ENCODE data around the gene KRTAP21-2.
"Not testable (repeated sequence)": the region's sequence is repeated elsewhere in the genome, so short reads cannot be mapped to it uniquely, and the experiment has no call there.

The KRTAP21-2 gene
- total RNA-seq = 0 reads per million in 2 experiments

DNA sequence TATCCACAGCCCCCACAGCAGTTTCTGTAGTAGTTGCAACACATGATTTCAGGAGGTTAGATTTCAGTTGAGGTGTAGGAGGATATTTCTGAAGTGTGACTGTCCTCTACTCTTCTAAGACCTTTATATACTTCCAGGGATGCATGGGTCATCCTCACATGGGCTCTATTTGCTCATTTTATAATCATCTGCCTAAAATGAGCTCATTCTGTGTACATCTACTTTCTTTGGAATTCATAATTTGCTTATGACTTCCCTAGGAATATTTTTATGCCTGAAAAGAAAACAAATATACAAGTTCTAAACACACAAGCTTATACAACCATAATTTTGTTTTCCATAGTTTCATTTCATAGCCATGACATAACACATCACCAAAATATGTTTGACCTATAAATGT is at the start of gene KRTAP21-2:
Gene KRTAP21-2, minus strand, starts transcription at position 101 of the 400 bp plus-strand sequence. Its CDS starts 57 bp downstream, at position 44.
- DNase-seq (ENCODE audit: low read depth) = no peak

DNA sequence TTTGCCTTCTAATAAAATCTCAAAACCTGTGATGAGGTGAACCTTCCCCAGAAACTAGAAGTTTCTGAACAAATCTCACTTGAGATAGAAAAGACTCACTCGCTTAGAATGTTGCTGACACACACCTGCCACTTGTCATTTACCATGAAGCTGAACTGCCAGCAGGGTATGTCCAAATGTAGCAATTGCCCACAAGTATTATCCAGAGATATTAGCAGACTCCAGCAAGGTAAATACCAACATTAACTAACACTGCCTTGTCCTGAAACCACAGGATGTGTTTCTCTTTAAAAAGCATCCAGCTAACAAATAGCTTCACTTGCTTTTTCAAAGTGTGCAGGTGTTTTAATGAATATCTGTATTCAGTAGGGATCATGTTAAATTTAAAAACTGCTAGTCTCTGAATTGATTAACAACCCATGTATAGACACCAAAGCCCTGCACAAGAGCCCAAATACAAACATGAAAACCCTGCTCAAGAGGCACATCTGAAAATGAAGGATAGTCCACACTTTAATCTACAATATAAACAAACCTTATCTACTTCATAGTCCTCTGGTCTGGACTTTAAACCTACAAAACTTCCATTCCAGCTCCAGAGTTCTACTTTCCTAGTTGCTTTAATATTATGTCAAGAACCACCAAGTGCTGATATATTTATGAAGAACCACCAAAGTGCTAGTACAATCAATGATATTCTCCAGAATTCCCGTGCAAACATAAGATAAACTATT is 46.7 kb upstream of the KRTAP21-2 start:
- DNase-seq (ENCODE audit: low read depth) = no peak

DNA sequence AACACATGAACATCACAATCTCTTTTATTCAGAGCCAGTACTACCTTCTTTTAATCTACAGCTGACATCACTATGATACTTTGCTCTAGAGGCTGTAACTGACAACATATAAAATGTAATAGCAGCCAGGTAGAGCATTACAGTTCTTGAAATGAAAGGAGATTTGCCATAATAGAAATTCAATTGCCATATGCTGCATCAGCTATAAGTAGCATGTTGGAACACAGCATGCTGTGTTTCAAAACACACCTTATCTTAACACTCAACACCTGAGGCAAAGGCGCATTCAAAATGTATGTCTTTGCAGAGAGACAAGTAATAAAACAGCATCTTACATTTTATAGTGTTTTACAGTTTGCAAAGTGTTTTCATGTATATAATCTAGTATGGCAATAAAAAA is 32.2 kb upstream of the KRTAP21-2 start:
- DNase-seq (ENCODE audit: low read depth) = no peak

DNA sequence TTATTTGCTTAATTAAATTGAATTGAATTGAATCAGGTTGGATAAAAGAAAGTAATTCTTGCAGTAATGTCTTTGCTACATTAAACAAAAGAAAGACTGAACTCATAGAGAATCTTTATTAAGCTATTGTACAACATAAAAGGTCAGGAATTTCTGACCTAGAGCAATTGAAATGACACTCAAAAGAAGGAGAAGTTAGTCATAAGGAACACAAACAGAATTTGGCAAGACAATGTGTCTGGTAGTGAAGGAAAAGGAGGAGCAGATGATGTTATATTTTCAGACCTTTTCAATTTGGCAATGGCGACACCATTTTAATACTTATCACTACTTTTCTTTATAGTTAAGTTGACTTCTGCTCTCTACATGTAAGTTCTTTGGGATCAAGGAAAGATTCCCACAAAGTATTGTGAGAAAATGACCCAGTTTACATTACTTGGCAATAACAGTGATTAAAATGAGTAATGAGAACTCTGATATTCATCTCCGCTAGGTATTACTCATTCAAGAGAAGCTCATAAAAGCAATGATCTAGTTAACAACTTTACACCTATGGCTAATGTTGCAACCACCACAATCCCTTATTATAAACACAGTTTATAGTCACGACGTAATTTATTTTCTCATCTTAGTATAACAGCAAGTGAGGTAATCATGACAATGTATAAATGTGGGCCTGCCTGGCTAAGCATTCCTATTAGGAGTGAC is 22.8 kb upstream of the KRTAP21-2 start:
- DNase-seq (ENCODE audit: low read depth) = no peak

DNA sequence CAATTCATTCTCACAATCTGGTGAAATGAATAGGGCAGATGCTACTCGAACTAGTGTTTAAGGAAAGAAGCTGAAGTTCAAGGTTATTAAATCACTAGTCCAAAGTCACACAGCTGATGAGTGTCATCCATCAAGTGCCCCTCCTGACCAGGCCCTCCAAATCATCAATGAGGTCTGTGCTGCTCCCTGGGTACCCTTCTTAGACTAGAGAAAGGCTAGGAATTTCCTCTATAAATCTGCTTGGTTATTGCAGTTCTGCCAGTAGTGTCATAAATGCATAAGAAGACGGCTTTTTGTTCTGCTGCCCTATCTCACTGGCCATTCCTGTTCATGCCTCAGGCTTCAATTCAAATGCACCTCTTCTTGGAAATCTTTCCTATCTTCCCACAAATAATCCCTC is 13.7 kb upstream of the KRTAP21-2 start:
- DNase-seq (ENCODE audit: low read depth) = no peak

DNA sequence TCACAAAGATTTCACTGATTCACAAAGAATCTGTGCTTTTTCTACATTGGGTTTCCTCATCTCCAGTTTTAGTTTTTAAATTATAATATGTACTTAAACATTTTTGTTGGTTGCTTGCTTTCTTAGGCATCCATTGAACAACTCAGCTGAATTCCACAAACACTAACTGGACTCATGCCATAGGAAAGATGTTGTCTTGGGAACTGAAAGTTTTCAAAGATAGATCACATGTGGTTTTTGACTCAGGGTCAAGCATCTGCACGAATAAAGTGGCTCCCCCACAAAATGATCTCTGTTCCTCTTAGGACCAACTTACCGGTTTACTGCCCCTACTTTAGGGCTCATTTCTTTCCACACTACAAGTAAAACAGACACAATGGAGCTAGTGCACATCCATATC is 11.2 kb upstream of the KRTAP21-2 start:
- DNase-seq (ENCODE audit: low read depth) = no peak

DNA sequence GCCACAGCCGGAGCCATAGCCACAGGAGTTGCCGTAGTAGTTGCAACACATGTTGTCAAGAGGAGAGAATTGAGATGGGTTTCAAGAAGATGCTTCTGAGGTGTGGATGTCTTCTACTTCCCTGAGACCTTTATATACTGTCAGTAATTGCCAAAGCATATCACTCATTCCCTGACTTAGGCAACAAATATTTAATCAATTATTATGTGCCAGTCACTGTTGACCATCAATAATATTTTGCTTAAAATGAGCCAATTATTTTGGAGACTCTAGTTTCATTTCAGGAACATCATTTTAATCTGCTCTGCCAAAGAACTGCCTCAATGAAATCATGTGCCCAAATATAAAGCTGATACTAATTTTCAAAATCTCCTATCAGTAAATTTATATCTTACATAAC is 8.3 kb upstream of the KRTAP21-2 start, which contains the start of gene KRTAP21-1:
Gene KRTAP21-1, minus strand, starts transcription at position 101 of the 400 bp plus-strand sequence. Its CDS starts 50 bp downstream, at position 51.
- not testable (repeated sequence) for DNase-seq (ENCODE audit: low read depth)

DNA sequence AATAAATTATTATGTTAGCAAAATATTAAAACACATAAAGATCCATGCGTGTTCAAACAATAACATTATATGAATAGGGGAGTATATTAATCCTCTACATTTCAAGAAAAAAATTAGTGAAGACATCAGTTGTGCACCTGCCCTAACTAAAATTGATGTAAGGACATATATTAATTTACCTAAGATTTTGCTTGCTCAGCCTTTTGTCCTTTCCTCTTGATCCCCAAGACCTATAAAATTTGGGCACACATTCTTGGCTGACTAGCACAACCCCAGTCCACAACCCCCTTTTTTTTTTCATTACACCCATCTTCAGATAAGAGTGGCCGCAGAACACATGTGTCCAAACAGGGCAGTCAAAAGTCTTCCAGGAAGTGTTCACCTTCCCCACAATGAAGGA is 6.6 kb downstream of the KRTAP21-2 start:
- no peak for DNase-seq (ENCODE audit: low read depth)

DNA sequence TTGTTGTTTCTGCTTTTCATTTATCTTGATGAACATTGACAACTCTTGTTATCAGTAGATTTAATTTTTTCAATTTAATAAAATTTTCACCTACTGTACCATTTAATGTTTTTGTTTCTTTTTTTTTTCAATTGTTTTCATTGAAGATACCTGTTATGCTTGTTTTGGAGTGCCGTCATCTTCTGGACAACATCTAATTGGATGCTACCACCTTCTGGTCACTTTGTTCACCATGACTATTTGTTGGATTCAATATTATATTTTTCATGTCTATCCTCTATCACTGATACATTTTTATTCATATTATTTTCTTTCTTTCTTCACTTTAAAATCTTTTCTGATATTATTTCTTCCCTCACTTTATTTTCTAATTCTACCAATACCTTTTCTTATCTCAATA is 14.0 kb downstream of the KRTAP21-2 start:
- no peak for DNase-seq (ENCODE audit: low read depth)

DNA sequence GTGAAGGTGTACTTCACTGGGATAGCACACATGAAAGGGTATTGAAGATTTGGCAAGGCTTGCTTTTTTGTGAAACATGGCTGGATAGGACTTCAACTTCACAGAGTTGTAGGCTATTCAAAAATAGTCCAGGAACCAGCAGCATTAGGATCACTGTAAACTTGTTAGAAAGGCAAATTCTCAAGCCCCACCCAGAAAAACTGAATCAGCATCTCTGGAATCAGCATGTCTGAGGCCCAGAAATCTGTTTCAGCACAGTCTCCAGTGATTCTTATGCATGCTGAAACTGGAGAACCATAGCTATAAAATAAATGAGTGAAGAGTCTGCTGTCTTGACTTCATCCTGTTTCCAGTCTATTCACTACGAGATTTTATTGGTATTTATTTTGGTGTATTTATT is 20.3 kb downstream of the KRTAP21-2 start:
- DNase-seq (ENCODE audit: low read depth) = no peak

DNA sequence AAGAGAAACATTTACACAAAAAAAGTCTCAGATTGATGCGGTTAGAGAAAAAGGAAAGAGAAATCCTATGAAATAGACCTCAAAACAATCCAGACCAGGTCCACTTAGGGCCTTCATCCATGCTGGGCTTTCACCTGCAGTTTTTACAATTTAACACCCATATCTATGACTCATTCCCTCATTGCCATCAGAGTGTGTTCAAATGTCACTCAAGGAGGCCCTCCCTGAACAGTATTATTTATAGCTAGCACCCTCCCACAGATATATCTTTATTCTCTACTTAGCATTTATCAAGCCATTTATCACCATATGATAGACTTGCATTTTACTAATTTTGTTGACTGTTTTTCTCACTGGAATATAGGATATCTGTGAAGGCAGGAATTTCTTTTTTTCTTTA is 27.7 kb downstream of the KRTAP21-2 start:
- DNase-seq (ENCODE audit: low read depth) = no peak

DNA sequence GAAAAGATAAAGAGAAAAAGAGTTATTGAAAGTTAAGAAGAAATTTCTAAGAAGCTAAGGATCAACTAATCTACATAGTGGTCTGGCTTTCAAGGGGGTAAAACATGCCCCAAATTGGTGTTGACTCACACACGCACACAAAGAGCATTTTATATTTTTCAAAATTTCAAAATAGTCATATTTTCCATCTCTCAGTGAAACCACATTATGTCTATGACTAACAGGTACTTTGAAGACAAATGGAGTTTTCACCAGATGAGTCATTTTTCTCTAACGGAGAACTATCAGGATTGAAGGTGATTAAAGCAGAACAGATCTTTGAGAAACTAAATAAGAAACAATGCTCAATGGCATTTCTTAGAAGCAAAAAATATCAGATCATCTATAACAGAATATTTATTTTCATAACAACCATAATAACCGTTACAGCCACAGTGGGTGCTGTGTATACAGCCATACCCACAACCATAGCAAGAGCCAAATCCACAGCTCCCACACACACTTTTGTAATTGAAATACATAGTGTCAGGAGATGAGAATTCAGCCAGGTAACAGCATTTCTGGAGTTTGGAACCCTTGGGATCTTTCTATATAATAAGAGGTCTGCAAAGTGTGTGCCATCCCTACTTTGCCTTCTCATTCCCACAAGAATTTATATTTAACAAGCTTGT is 28.7 kb downstream of the KRTAP21-2 start, which contains the start of gene KRTAP21-3:
Gene KRTAP21-3, minus strand, starts transcription at position 539 of the 671 bp plus-strand sequence. Its CDS starts 18 bp downstream, at position 521.
- no peak for DNase-seq (ENCODE audit: low read depth)

DNA sequence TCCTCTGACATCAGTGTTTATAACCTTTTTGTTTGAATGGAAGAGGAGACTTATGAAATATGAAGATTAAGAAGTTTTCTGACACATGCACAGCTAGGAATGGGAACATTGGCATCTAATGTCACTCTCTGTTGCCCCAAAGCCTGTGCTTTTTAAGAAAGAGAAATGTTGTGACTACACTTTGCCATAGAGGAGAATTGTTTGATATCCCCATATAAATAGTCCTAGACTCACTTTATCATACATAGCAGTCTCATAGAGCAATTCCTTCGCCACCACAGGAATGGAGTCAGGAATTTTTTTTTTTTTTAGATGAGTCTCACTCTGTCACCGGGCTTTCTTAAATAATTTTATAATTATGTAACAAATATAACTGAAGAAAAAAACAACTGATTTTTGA is 30.0 kb downstream of the KRTAP21-2 start:
- DNase-seq (ENCODE audit: low read depth) = no peak

DNA sequence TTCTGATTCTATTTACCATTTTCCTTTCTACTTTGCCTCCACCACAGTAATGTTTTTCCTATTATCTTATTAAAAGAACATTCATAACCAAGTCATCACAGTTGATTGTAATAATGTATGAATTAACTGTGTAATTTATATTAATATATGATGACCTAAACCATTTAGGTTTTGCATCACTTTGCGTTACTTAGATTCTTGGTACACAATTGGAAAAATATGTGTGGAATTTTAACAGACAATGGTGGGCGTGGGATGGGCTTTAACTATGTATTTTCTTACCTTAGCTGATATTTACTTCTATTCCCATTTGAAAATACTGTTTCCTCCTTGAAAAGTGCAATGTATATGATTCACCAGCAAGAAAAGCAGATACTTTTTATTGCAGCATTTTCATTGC is 32.1 kb downstream of the KRTAP21-2 start:
- DNase-seq (ENCODE audit: low read depth) = no peak

DNA sequence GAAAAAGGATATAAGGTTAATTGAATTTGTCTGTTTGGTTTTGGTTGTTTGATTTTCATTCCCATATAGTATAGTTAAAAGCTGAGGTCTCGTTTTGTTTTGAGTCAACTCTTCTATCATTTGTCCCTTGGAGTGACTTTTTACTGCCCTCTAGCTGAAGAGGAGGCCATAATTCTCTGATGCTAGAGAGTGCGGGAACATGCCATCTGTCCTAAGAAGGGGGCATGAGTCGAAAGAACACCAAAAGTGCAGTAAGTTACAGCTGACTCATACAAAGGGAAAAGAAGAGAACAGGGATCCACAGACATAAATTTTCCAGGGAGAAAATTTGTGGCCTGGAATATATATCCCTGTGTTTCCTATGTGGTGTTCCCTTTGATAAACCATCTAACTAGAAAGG is 32.6 kb downstream of the KRTAP21-2 start:
- DNase-seq (ENCODE audit: low read depth) = no peak

DNA sequence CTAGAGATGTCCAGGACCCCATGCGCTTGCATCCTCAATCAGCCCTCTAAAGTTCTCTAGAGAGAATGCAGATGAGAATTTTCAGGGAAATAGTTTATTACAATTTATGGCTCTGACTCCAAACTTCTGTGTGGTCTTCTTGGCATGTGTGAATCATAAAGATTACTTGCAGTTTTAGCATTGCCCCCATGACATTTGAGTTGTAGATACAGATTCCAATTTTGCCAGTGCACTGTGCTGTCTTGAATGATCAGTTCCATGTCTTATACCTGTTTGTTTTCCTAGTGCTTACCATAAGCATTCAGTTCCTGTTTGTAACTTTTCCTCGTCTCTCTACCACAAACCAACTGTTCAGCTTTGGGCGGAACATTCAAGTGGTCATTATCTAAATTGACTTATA is 33.3 kb downstream of the KRTAP21-2 start:
- no peak for DNase-seq (ENCODE audit: low read depth)

DNA sequence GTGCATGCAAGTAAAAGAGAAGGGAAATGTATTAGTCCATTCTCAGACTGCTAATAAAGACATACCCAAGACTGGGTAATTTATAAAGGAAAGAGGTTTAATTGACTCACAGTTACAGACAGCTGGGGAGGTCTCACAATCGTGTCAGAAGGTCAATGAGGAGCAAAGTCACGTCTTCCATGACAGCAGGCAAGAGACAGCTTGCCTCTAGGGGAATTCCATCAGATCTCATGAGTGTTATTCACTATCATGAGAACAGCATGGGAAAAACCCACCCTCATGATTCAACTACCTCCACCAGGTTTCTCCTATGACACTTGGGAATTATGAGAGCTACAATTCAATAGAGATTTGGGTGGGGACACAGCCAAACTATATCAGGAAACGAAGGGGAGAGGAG is 36.6 kb downstream of the KRTAP21-2 start:
- DNase-seq (ENCODE audit: low read depth) = no peak

DNA sequence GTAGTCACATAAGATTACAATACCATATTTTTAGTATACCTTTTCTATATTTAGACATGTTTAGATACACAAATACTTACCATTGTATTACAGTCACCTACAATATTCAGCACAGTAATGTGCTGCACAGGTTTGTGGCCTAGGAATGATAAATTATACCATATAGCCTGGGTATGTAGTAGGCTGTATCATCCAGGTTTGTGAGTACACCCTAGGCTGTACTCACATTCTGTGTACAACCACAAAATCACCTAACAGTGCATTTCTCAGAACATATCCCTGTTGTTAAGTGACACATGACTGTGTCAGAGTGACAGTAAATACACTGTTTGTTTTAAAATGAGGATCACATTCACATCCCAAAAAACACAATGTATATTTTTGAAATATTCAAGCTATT is 39.6 kb downstream of the KRTAP21-2 start:
- no peak for DNase-seq (ENCODE audit: low read depth)

All from T follicular helper cell (primary cell).